NCI-H1694 (cell line): ENCODE measurements around the gene OLA1.
"Not testable (repeated sequence)": the region's sequence is repeated elsewhere in the genome, so short reads cannot be mapped to it uniquely, and the experiment has no call there.

Experiments
- DNase-seq: peaks from one replicate; lab custom pipeline; 2025; lab: John Stamatoyannopoulos, UW

OLA1 gene

GRCh38 chr2:174248187-174248997, at the start of gene OLA1:
Gene OLA1, minus strand, starts transcription at chr2:174248532. Its CDS starts 1,717 bp downstream, at chr2:174246815.
- peak; percentile 91 for DNase-seq

DNA sequence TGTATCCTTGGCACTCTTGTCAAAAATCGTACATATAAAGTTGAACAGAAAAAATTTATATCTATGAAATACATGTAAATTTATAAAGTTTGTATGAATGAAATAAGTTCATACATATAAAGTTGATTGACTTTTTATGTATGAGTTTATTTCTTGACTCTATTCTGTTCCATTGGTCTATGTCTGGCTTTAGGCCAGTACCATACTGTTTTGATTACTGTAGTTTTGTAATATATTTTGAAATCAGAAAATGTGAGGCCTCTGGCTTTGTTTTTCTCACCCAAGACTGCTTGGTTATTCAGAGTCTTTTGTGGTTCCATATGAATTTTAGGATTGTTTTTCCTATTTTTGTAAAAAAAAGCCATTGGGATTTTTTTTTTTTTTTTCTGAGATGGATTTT, 44.6 kb upstream of the OLA1 start:
- no peak for DNase-seq

DNA sequence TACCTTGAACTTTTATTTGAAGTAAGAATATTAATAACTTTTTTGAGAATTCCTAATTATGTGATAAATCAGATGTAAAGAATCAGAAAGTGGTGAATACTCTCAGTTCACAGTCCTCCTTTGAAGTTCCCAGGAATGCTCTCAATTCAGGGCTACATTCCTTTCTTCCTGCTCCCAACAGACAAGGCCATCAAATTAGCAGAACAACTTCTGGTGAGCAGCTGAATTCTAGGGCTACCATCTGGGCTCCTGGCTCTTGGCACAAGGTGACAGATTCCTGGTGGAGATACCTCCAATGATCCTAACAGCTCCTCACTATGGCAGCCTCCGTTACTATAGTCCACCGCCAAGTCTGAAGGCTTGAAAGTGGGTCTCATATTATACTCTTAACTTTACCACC, 37.8 kb upstream of the OLA1 start:
- DNase-seq = peak; percentile 75

DNA sequence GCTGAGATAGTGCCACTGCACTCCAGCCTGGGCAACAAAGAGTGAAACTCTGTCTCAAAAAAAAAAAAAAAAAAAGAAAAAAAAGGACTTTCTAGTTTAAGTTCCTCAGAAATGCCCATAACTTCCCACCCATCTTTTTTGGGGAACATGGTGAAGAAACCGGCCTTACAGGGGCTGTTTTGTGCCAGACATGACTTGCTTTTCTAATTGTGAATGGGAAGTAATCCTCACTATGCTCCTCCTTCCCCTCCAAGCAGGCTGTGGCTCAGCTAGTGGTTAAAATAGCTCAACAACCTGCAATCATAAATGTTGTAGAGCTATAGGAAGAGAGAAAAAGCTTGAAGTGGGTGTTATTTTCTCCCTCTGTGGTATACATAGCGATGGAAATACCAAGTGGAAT, 34.1 kb upstream of the OLA1 start:
- no peak for DNase-seq

- DNase-seq = no peak
These were observed 33.4 kb upstream of the OLA1 start for GRCh38 chr2:174281736-174282135.

DNA sequence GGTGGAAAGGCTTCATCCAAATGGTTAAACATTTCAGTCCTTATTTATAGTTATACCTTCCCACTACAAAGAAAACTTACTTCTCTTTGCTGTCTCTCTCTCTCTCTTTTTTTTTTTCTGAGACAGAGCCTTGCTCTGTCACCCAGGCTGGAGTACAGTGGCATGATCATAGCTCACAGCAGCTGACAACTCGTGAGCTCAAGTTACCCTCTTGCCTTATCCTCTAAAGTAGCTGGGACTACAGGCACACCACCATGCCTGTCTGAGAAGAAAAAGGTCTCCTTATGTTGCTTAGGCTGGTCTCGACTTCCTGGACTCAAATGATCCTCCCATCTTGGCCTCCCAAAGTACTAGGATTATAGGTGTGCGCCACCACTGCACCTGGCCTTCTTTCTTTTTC, 32.3 kb upstream of the OLA1 start:
- DNase-seq = no peak

GRCh38 chr2:174270263-174270662, 21.9 kb upstream of the OLA1 start:
- DNase-seq = not testable (repeated sequence)

GRCh38 chr2:174266288-174266687, 18.0 kb upstream of the OLA1 start:
- DNase-seq = no peak

- DNase-seq = no peak
These were observed 15.7 kb upstream of the OLA1 start for GRCh38 chr2:174263997-174264396.

GRCh38 chr2:174259981-174260380, 11.6 kb upstream of the OLA1 start:
- peak; percentile 5 for DNase-seq

DNA sequence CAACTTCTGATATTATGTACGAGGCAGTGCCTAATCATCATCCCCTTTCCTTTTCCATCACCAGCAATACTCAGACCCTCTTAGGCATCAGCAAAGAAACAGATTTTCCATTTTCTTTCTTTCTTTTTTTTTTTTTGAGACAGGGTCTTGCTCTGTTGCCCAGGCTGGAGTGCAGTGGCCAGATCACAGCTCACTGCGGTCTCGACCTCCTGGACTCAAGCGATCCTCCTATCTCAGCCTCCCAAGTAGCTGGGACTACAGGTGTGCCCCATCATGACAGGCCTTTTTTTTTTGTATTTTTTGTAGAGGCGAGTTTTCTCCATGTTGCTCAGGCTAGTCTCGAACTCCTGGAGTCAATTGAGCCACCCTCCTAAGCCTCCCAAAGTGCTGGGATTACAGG, 5.9 kb upstream of the OLA1 start:
- DNase-seq = no peak

- DNase-seq = no peak
These were observed 763 bp upstream of the OLA1 start for GRCh38 chr2:174248998-174249592.

- no peak for DNase-seq
These were observed 702 bp downstream of the OLA1 start for GRCh38 chr2:174247474-174248186.

DNA sequence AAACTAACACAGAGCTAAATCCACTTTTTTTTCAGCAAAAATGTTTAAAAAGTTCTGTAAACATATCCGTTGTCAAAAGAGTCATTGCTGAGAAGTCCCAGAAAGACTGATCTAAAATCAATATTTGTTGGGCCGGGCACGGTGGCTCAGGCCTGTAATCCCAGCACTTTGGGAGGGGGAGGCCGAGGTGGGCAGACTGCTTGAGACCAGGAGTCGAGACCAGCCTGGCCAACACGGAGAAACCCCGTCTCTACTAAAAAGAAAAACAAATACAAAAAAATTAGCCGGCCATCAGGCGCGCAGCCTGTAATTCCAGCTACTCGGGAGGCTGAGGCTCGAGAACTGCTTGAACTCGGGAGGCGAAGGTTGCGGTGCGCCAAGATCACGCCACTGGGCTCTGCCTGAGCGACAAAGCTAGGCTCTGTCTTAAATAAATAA, 1.4 kb downstream of the OLA1 start:
- DNase-seq = no peak

GRCh38 chr2:174245628-174246027, 2.7 kb downstream of the OLA1 start:
- not testable (repeated sequence) for DNase-seq

- DNase-seq = no peak
These were observed 3.3 kb downstream of the OLA1 start for GRCh38 chr2:174245065-174245464.

GRCh38 chr2:174243812-174244211, 4.5 kb downstream of the OLA1 start:
- DNase-seq = no peak

DNA sequence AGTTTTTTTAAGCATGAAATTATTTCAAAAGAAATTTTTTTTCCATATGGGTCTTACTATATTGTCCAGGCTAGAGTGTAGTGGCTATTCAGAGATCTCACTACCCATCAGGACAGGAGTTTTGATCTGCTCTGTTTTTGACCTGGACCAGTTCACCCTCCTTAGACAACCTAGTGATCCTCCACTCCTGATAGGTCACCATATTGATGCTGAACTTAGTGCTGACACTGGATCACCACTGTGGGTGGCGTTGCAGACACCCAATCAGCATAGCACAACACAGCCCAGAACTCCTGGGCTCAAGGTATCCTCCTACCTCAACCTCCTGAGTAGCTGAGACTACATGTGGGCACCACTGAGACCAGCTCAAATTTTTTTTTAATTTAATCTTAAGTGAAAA, 8.2 kb downstream of the OLA1 start:
- DNase-seq = no peak

DNA sequence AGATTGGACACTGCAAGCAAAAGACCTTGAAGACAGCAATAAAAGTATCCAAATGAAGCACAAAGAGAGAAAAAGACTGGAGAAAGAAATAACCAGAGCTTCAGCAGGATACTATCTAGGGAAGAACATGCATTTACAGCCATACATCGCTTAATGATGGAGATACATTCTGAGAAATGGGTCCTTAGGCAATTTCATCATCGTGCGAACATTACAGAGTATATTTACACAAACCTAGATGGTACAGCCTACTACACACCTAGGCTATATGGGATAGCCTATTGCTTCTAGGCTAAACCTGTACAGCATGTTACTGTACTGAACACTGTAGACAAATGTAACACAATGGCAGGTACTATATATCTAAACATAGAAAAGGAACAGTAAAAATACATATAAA, 11.9 kb downstream of the OLA1 start:
- no peak for DNase-seq

DNA sequence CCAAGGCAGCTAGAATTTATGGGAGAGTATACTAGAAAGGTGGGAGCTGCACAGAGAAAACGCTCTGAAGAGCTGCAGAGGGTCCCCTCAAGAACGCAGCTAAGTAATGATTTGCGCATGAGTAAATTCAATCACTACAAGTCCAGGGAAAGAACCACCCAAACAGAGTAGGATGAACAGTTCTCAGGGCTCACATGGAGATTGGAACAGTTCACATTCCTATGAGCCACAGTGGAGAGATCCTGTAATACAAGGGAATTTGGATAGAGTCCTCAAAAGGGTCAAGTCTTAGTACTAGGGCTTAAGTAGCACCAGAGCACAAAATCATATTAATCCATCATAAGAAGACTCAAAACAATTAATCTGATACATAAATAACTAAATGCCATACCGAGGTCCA, 12.7 kb downstream of the OLA1 start:
- no peak for DNase-seq

- DNase-seq = no peak
These were observed 14.5 kb downstream of the OLA1 start for GRCh38 chr2:174233771-174234275.

- no peak for DNase-seq
These were observed 20.6 kb downstream of the OLA1 start for GRCh38 chr2:174227748-174228147.
